GM12892 (cell line): Measurements from ENCODE around the gene CRACR2A.

ENCODE experiments used
- POLR2A ChIP-seq: IDR thresholded peaks from 2 replicates; pipeline ENCODE4 v1.6.1; 2011; ENCODE audit warnings: low read depth, low read length, control low read depth
- POLR2AphosphoS5 ChIP-seq: IDR thresholded peaks from 2 replicates; pipeline ENCODE4 v1.6.1; 2011; ENCODE audit warnings: low read depth, low read length, control low read depth
- TAF1 ChIP-seq: IDR thresholded peaks from 2 replicates; pipeline ENCODE4 v1.6.1; 2011; ENCODE audit warnings: low read depth, mild to moderate bottlenecking, control low read depth, low read length, borderline replicate concordance

- TF ChIP-seq TAF1 (no peak), POLR2A (no peak), POLR2AphosphoS5 (no peak)
Measured at GRCh38 chr12:3730111-3730510, 22.8 kb downstream of the CRACR2A start.
